T-cell (primary cell): ENCODE data around the gene TRMT61A. TPM values are rescaled to one million over a fixed set of nuclear protein-coding genes. Genes with fewer than 3 reads are reported as not detected.

Experiments used
- ATAC-seq, 4 experiments: fragments of 200-7000 bp in 3 of 4; fragments of 150-1000 bp in 1 of 4; cut with Tn5 transposase; replicated peaks in 1 of 4; 1 replicate in 3 of 4; 2 replicates in 1 of 4; pipeline ENCODE4 v1.10.0; 2021; ENCODE audit warnings: moderate library complexity in 3 of 4, mild to moderate bottlenecking in 2 of 4, moderate number of reproducible peaks in 1 of 4
- CTCF ChIA-PET, 2 donors: fragments of 300-600 bp; sonication (Branson Sonifier 250); formaldehyde crosslinking; loops; one replicate each; lab custom pipeline; 2022; ENCODE audit warnings: antibody characterized with exemption in 2 of 2; lab: Charles Lee
- POLR2A ChIA-PET, 2 donors: fragments of 300-600 bp; sonication (Branson Sonifier 250); formaldehyde crosslinking; loops; one replicate each; lab custom pipeline; 2022; ENCODE audit warnings: antibody characterized with exemption in 2 of 2; lab: Charles Lee
- DNase-seq, 35 experiments: peaks; one replicate each; pipeline versions ENCODE4 v3.0.0 to v3.0.0-alpha.2; 2013 to 2023
- H3K27ac ChIP-seq: one replicate; pipeline ENCODE4 v1.5.1; 2013; ENCODE audit warnings: low read length
- H3K27me3 ChIP-seq, 2 experiments: replicated peaks in 1 of 2; 1 replicate in 1 of 2; 2 replicates in 1 of 2; pipeline versions ENCODE4 v1.6.1 to v1.7.0; 2013; ENCODE audit warnings: low read length in 1 of 2, mixed read lengths in 1 of 2; ENCODE audit not compliant: control insufficient read depth in 2 of 2, insufficient read depth in 2 of 2; ENCODE audit errors: extremely low read depth in 1 of 2
- H3K36me3 ChIP-seq, 2 donors: 1 replicate in 1 of 2; 2 replicates in 1 of 2; pipeline versions ENCODE4 v1.6.1 to v1.7.0; 2013; ENCODE audit warnings: low read length in 1 of 2; ENCODE audit not compliant: control insufficient read depth in 2 of 2, insufficient read depth in 1 of 2; ENCODE audit errors: extremely low read depth in 1 of 2
- H3K4me1 ChIP-seq, 2 experiments: 1 replicate in 1 of 2; 2 replicates in 1 of 2; pipeline versions ENCODE4 v1.6.1 to v1.7.0; 2013; ENCODE audit warnings: low read length in 2 of 2, mixed read lengths in 1 of 2; ENCODE audit not compliant: insufficient read depth in 2 of 2, control insufficient read depth in 1 of 2; ENCODE audit errors: extremely low read depth in 1 of 2
- H3K4me3 ChIP-seq, 2 donors: 1 replicate in 1 of 2; 2 replicates in 1 of 2; pipeline versions ENCODE4 v1.5.1 to v1.7.0; 2013; ENCODE audit warnings: mild to moderate bottlenecking in 2 of 2, low read length in 1 of 2, moderate library complexity in 1 of 2; ENCODE audit not compliant: control insufficient read depth in 1 of 2; ENCODE audit errors: extremely low read depth in 1 of 2
- H3K9me3 ChIP-seq: 2 replicates; pipeline ENCODE4 v1.7.0; 2013
- H3K27ac Mint-ChIP-seq, 2 donors: one replicate each; pipeline ENCODE4 v1.8.0; 2020 to 2021; ENCODE audit warnings: mild to moderate bottlenecking in 2 of 2, mixed read lengths in 2 of 2
- H3K27me3 Mint-ChIP-seq, 2 donors: one replicate each; pipeline ENCODE4 v1.8.0; 2021 to 2022; ENCODE audit warnings: mixed read lengths in 2 of 2
- H3K36me3 Mint-ChIP-seq: one replicate; pipeline ENCODE4 v1.8.0; 2021; ENCODE audit warnings: mixed read lengths
- H3K4me1 Mint-ChIP-seq, 3 donors: one replicate each; pipeline ENCODE4 v1.8.0; 2020 to 2022; ENCODE audit warnings: mixed read lengths in 3 of 3, mild to moderate bottlenecking in 1 of 3
- H3K4me3 Mint-ChIP-seq, 3 donors: one replicate each; pipeline ENCODE4 v1.8.0; 2020 to 2022; ENCODE audit warnings: mild to moderate bottlenecking in 3 of 3, mixed read lengths in 3 of 3, moderate library complexity in 3 of 3
- H3K9me3 Mint-ChIP-seq, 3 donors: one replicate each; pipeline ENCODE4 v1.8.0; 2020 to 2022; ENCODE audit warnings: mixed read lengths in 3 of 3
- WGBS: methylation state at CpG from one replicate; pipeline ENCODE4 v1.1.5; 2013; ENCODE audit warnings: missing lambda C conversion rate; ENCODE audit not compliant: insufficient coverage; 5-methylcytosine and 5-hydroxymethylcytosine counted together
- total RNA-seq, 35 experiments: library from RNA in 6 of 35; stranded (reverse) in 6 of 35; fragments of 120-200 nt in 1 of 35; gene quantifications; one replicate each; pipeline versions ENCODE4 v1.2.1 to v1.2.4 and lab custom pipeline; 2013 to 2026

Gene TRMT61A
- total RNA-seq, 5 donors from 2014 or later (not counting 1 experiment from before 2014, with no cell fraction given): 10.0 to 20.3 (median 17.6) TPM

- no peak overlapping the region for H3K27ac ChIP-seq
- H3K4me1 ChIP-seq: no peaks in the 10 kb centered on the region
- H3K36me3 Mint-ChIP-seq: no peaks in the 10 kb centered on the region
- H3K27me3 Mint-ChIP-seq: peaks cover 0 to 4% of the 10 kb centered on the region in 2 donors
- 72% methylated on average over 13 of the region's 17 CpGs for WGBS
- H3K27ac Mint-ChIP-seq: no peak overlapping the region
- DNase-seq (no peak), ATAC-seq (no peak)
- H3K9me3 Mint-ChIP-seq: no peaks in the 10 kb centered on the region
- H3K4me3 ChIP-seq: no peak overlapping the region
- no peaks in the 10 kb centered on the region for H3K9me3 ChIP-seq
- CTCF ChIA-PET: no interaction called here
- H3K27me3 ChIP-seq: peaks cover 0 to 52% of the 10 kb centered on the region in 2 experiments
- H3K4me3 Mint-ChIP-seq: no peak overlapping the region
- POLR2A ChIA-PET: interaction anchor here in 1 of 2 donors (0.5 kb wide), 1 partner anchor 168 kb away, joined by 5 read pairs; no protein-coding TSS in a partner anchor
- H3K4me1 Mint-ChIP-seq: no peaks in the 10 kb centered on the region
- H3K36me3 ChIP-seq: peaks cover 0 to under 1% of the 10 kb centered on the region in 2 donors
Observed at GRCh38 chr14:103540821-103541708, 12.1 kb downstream of the TRMT61A start.

GRCh38 chr14:103541709-103542604 lies 13.0 kb downstream of the TRMT61A start:
- Mint-ChIP-seq H3K4me1 (peaks cover 0 to 2% (median 0%) of the 10 kb centered on the region in 3 donors), H3K27ac (no peak overlapping the region), H3K9me3 (no peaks in the 10 kb centered on the region), H3K27me3 (peaks cover 0 to 4% of the 10 kb centered on the region in 2 donors), H3K4me3 (no peak overlapping the region), H3K36me3 (no peaks in the 10 kb centered on the region)
- ATAC-seq: no peak
- CTCF ChIA-PET: no interaction called here
- 78% methylated on average over 26 of the region's 33 CpGs for WGBS
- Histone ChIP-seq H3K4me3 (no peak overlapping the region), H3K9me3 (no peaks in the 10 kb centered on the region), H3K4me1 (peaks cover 0 to 6% of the 10 kb centered on the region in 2 experiments), H3K27me3 (peaks cover 0 to 56% of the 10 kb centered on the region in 2 experiments), H3K27ac (no peak overlapping the region), H3K36me3 (no peaks in the 10 kb centered on the region)
- POLR2A ChIA-PET: no interaction called here
- DNase-seq: no peak

- Histone ChIP-seq H3K36me3 (no peaks in the 10 kb centered on the region), H3K27me3 (peaks cover 0 to 56% of the 10 kb centered on the region in 2 experiments), H3K27ac (no peak overlapping the region), H3K9me3 (no peaks in the 10 kb centered on the region), H3K4me3 (no peak overlapping the region), H3K4me1 (peaks cover 0 to 7% of the 10 kb centered on the region in 2 experiments)
- Mint-ChIP-seq H3K27ac (no peak overlapping the region), H3K4me3 (no peak overlapping the region), H3K9me3 (no peaks in the 10 kb centered on the region), H3K36me3 (no peaks in the 10 kb centered on the region), H3K27me3 (peaks cover 0 to 4% of the 10 kb centered on the region in 2 donors), H3K4me1 (peaks cover 0 to 2% (median 0%) of the 10 kb centered on the region in 3 donors)
- WGBS: 69% methylated on average over 10 of the region's 18 CpGs
- CTCF ChIA-PET: interaction anchor here in 1 of 2 donors (0.7 to 0.9 kb wide), 2 partner anchors 24 to 52 kb away, joined by 3 to 5 read pairs; no protein-coding TSS in a partner anchor
- DNase-seq (no peak), ATAC-seq (no peak)
- POLR2A ChIA-PET: no interaction called here
Observed at GRCh38 chr14:103542605-103543088, 13.7 kb downstream of the TRMT61A start.

DNA sequence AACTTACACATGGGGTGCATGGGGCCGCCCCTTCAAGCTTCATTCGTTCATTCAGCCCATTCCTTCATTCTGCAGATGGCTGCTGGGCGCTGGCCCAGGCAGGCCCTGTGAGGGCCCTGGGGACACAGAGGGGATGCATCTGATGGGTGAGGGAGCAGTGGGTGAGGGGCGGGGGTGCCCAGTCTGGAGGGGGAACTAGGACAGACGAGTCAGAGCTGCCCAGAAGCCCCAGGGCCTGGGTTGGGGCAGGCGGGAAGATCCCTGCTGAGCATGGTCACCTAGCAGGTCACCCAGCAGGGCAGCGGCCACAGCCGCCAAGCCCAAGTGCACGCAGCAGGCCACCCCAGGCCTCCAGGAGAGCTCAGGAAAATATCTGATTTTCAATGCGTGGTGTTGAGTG lies 14.1 kb downstream of the TRMT61A start:
- Histone ChIP-seq H3K27me3 (peaks cover 0 to 56% of the 10 kb centered on the region in 2 experiments), H3K4me3 (no peak overlapping the region), H3K27ac (no peak overlapping the region), H3K36me3 (no peaks in the 10 kb centered on the region), H3K4me1 (peaks cover 0 to 7% of the 10 kb centered on the region in 2 experiments), H3K9me3 (no peaks in the 10 kb centered on the region)
- H3K4me1 Mint-ChIP-seq: peaks cover 0 to 2% (median 0%) of the 10 kb centered on the region in 3 donors
- CTCF ChIA-PET: interaction anchor here in 1 of 2 donors (0.7 to 0.9 kb wide), 2 partner anchors 25 to 52 kb away, joined by 3 to 5 read pairs; no protein-coding TSS in a partner anchor
- no peak overlapping the region for H3K4me3 Mint-ChIP-seq
- 82% methylated on average over 9 of the region's 10 CpGs for WGBS
- DNase-seq (no peak), ATAC-seq (no peak)
- POLR2A ChIA-PET: interaction anchor here in 1 of 2 donors (1.0 kb wide), 1 partner anchor 10 kb away, joined by 3 read pairs; no protein-coding TSS in a partner anchor
- H3K27me3 Mint-ChIP-seq: peaks cover 0 to 4% of the 10 kb centered on the region in 2 donors
- H3K36me3 Mint-ChIP-seq: no peaks in the 10 kb centered on the region
- H3K27ac Mint-ChIP-seq: no peak overlapping the region
- no peaks in the 10 kb centered on the region for H3K9me3 Mint-ChIP-seq

- Mint-ChIP-seq H3K27ac (no peak overlapping the region), H3K4me1 (peaks cover 0 to 2% (median 0%) of the 10 kb centered on the region in 3 donors), H3K4me3 (no peak overlapping the region), H3K9me3 (no peaks in the 10 kb centered on the region), H3K27me3 (peaks cover 0 to 4% of the 10 kb centered on the region in 2 donors), H3K36me3 (no peaks in the 10 kb centered on the region)
- 80% methylated on average over 15 of the region's 19 CpGs for WGBS
- ATAC-seq: no peak
- Histone ChIP-seq H3K4me1 (peaks cover 0 to 7% of the 10 kb centered on the region in 2 experiments), H3K27me3 (peaks cover 0 to 56% of the 10 kb centered on the region in 2 experiments), H3K36me3 (no peaks in the 10 kb centered on the region), H3K4me3 (no peak overlapping the region), H3K27ac (no peak overlapping the region), H3K9me3 (no peaks in the 10 kb centered on the region)
- DNase-seq: no peak
- ChIA-PET CTCF (interaction anchor here in 1 of 2 donors (0.7 to 0.9 kb wide), 2 partner anchors 25 to 53 kb away, joined by 3 to 5 read pairs; no protein-coding TSS in a partner anchor), POLR2A (interaction anchor here in 1 of 2 donors (1.0 kb wide), 1 partner anchor 10 kb away, joined by 3 read pairs; no protein-coding TSS in a partner anchor)
Observed at GRCh38 chr14:103543721-103544387, 14.9 kb downstream of the TRMT61A start.
